HEK293 (cell line): ENCODE measurements around the gene BEGAIN.

Experiments
- CTCF ChIP-seq: fragments of 450-650 bp; formaldehyde crosslinking; IDR thresholded peaks from 2 replicates; pipeline ENCODE4 v1.5.1; 2016; ENCODE audit warnings: missing biosample characterization, missing genetic modification characterization
- TCF7L2 ChIP-seq: IDR thresholded peaks from 2 replicates; pipeline ENCODE4 v1.6.1; 2011; ENCODE audit warnings: low read depth, mild to moderate bottlenecking, inconsistent platforms, low read length, moderate library complexity, borderline replicate concordance

- TF ChIP-seq TCF7L2, result no peak
- no peak for TF ChIP-seq CTCF (tag by site-specific recombination)
Observed at GRCh38 chr14:100633406-100633805, 46.2 kb upstream of the BEGAIN start.
